Neutrophil (primary cell): ENCODE data around the gene ANKRD30A.

Experiments used
- H3K27ac ChIP-seq: fragments of 200-600 bp; sonication (generic); 2 replicates; pipeline ENCODE4 v1.5.1; 2016; ENCODE audit warnings: mild to moderate bottlenecking, moderate library complexity
- H3K27me3 ChIP-seq: fragments of 200-600 bp; sonication (generic); 2 replicates; pipeline ENCODE4 v1.6.0; 2016; ENCODE audit warnings: mild to moderate bottlenecking
- H3K36me3 ChIP-seq: fragments of 200-600 bp; sonication (generic); 2 replicates; pipeline ENCODE4 v1.5.1; 2017
- H3K4me1 ChIP-seq, 2 experiments: fragments of 200-600 bp in 1 of 2; sonication (generic) in 1 of 2; 1 replicate in 1 of 2; 2 replicates in 1 of 2; pipeline versions ENCODE4 v1.5.1 to v1.6.1; 2013 to 2016; ENCODE audit warnings: low read depth in 1 of 2, low read length in 1 of 2, mild to moderate bottlenecking in 1 of 2, moderate library complexity in 1 of 2; ENCODE audit not compliant: control insufficient read depth in 1 of 2, insufficient read depth in 1 of 2
- H3K4me3 ChIP-seq, 2 experiments: fragments of 200-600 bp in 1 of 2; sonication (generic) in 1 of 2; 1 replicate in 1 of 2; 2 replicates in 1 of 2; pipeline ENCODE4 v1.5.1; 2013 to 2016; ENCODE audit warnings: low read depth in 1 of 2, low read length in 1 of 2, mild to moderate bottlenecking in 1 of 2, moderate library complexity in 1 of 2
- H3K9me3 ChIP-seq: fragments of 200-600 bp; sonication (generic); 2 replicates; pipeline ENCODE4 v1.5.1; 2016
- CTCF ChIP-seq: fragments of 200-600 bp; sonication (generic); IDR thresholded peaks from 2 replicates; pipeline ENCODE4 v1.5.1; 2016; ENCODE audit warnings: antibody characterized with exemption

The ANKRD30A gene

GRCh38 chr10:37220866-37221265 is 95.5 kb downstream of the ANKRD30A start:
- Histone ChIP-seq H3K27ac (no peak overlapping the region), H3K27me3 (no peaks in the 10 kb centered on the region), H3K9me3 (no peaks in the 10 kb centered on the region), H3K4me3 (no peak overlapping the region), H3K4me1 (no peaks in the 10 kb centered on the region), H3K36me3 (no peaks in the 10 kb centered on the region)
- no peak for TF ChIP-seq CTCF

GRCh38 chr10:37222046-37222445 is 96.6 kb downstream of the ANKRD30A start:
- Histone ChIP-seq H3K4me3 (no peak overlapping the region), H3K9me3 (no peaks in the 10 kb centered on the region), H3K36me3 (no peaks in the 10 kb centered on the region), H3K27me3 (no peaks in the 10 kb centered on the region), H3K27ac (no peak overlapping the region), H3K4me1 (no peaks in the 10 kb centered on the region)
- no peak for TF ChIP-seq CTCF

- TF ChIP-seq CTCF, result no peak
- H3K36me3 ChIP-seq, result no peaks in the 10 kb centered on the region
- H3K9me3 ChIP-seq, result no peaks in the 10 kb centered on the region
- H3K27ac ChIP-seq, result no peak overlapping the region
- H3K27me3 ChIP-seq, result no peaks in the 10 kb centered on the region
- H3K4me1 ChIP-seq, result no peaks in the 10 kb centered on the region
- H3K4me3 ChIP-seq, result no peak overlapping the region
Measured at GRCh38 chr10:37225163-37225562, 99.8 kb downstream of the ANKRD30A start.

GRCh38 chr10:37226524-37226923 is 101.1 kb downstream of the ANKRD30A start:
- Histone ChIP-seq H3K4me3 (no peak overlapping the region), H3K4me1 (no peaks in the 10 kb centered on the region), H3K36me3 (no peaks in the 10 kb centered on the region), H3K9me3 (no peaks in the 10 kb centered on the region), H3K27me3 (no peaks in the 10 kb centered on the region), H3K27ac (no peak overlapping the region)
- no peak for TF ChIP-seq CTCF

GRCh38 chr10:37234692-37235091 is 109.3 kb downstream of the ANKRD30A start:
- TF ChIP-seq CTCF, result no peak
- no peaks in the 10 kb centered on the region for H3K4me1 ChIP-seq
- H3K27ac ChIP-seq, result no peak overlapping the region
- H3K9me3 ChIP-seq, result no peaks in the 10 kb centered on the region
- no peaks in the 10 kb centered on the region for H3K27me3 ChIP-seq
- no peak overlapping the region for H3K4me3 ChIP-seq
- H3K36me3 ChIP-seq, result no peaks in the 10 kb centered on the region

GRCh38 chr10:37236093-37236492 is 110.7 kb downstream of the ANKRD30A start:
- H3K9me3 ChIP-seq, result no peaks in the 10 kb centered on the region
- H3K27me3 ChIP-seq, result no peaks in the 10 kb centered on the region
- H3K27ac ChIP-seq, result no peak overlapping the region
- no peak for TF ChIP-seq CTCF
- H3K36me3 ChIP-seq, result no peaks in the 10 kb centered on the region
- no peak overlapping the region for H3K4me3 ChIP-seq
- H3K4me1 ChIP-seq, result no peaks in the 10 kb centered on the region
